Neuronal stem cell (in vitro differentiated cells): ENCODE data around the gene ARFGEF3.

Experiments used
- DNase-seq: peaks from one replicate; pipeline ENCODE4 v3.0.0-alpha.2; 2013; ENCODE audit warnings: low spot score
- H2AFZ ChIP-seq: one replicate; pipeline ENCODE4 v1.6.1; 2013; ENCODE audit warnings: mild to moderate bottlenecking, low read length, inconsistent platforms
- H2AK5ac ChIP-seq: 2 replicates; pipeline ENCODE4 v1.6.1; 2013; ENCODE audit warnings: low read depth, mild to moderate bottlenecking, inconsistent platforms, low read length, moderate library complexity, mixed read lengths
- H2BK120ac ChIP-seq: 2 replicates; pipeline ENCODE4 v1.6.1; 2013; ENCODE audit warnings: low read depth, mild to moderate bottlenecking, inconsistent platforms, low read length, moderate library complexity, mixed read lengths
- H2BK12ac ChIP-seq: one replicate; pipeline ENCODE4 v1.6.1; 2013; ENCODE audit warnings: low read length, inconsistent platforms
- H2BK15ac ChIP-seq: 2 replicates; pipeline ENCODE4 v1.6.1; 2013; ENCODE audit warnings: mild to moderate bottlenecking, low read length, inconsistent platforms, mixed read lengths
- H2BK5ac ChIP-seq: one replicate; pipeline ENCODE4 v1.6.1; 2013; ENCODE audit warnings: inconsistent platforms, mild to moderate bottlenecking, low read length, moderate library complexity
- H3K14ac ChIP-seq: one replicate; pipeline ENCODE4 v1.6.1; 2013; ENCODE audit warnings: low read length, inconsistent platforms
- H3K18ac ChIP-seq: 2 replicates; pipeline ENCODE4 v1.6.1; 2013; ENCODE audit warnings: low read length, inconsistent platforms
- H3K23ac ChIP-seq: 2 replicates; pipeline ENCODE4 v1.6.1; 2013; ENCODE audit warnings: low read depth, mild to moderate bottlenecking, mixed read lengths, low read length, inconsistent platforms; ENCODE audit not compliant: poor library complexity
- H3K27ac ChIP-seq: replicated peaks from 3 replicates; pipeline ENCODE4 v1.5.1; 2013; ENCODE audit warnings: low read length, inconsistent platforms
- H3K27me3 ChIP-seq, 3 experiments: 2 replicates each; pipeline ENCODE4 v1.6.1; 2013; ENCODE audit warnings: low read length in 3 of 3, mild to moderate bottlenecking in 2 of 3, inconsistent platforms in 1 of 3, low read depth in 1 of 3, mixed read lengths in 1 of 3, moderate library complexity in 1 of 3; ENCODE audit not compliant: control insufficient read depth in 3 of 3, insufficient read depth in 3 of 3
- H3K36me3 ChIP-seq, 2 donors: replicated peaks in 1 of 2; 2 replicates each; pipeline ENCODE4 v1.6.1; 2013; ENCODE audit warnings: low read length in 2 of 2; ENCODE audit not compliant: control insufficient read depth in 2 of 2, insufficient read depth in 2 of 2
- H3K4ac ChIP-seq: 2 replicates; pipeline ENCODE4 v1.6.1; 2013; ENCODE audit warnings: inconsistent platforms, mild to moderate bottlenecking, low read length, moderate library complexity
- H3K4me1 ChIP-seq, 2 donors: 1 replicate in 1 of 2; 2 replicates in 1 of 2; pipeline ENCODE4 v1.6.1; 2013; ENCODE audit warnings: low read length in 2 of 2, low read depth in 1 of 2; ENCODE audit not compliant: control insufficient read depth in 2 of 2, insufficient read depth in 1 of 2
- H3K4me2 ChIP-seq: one replicate; pipeline ENCODE4 v1.6.1; 2013; ENCODE audit warnings: mild to moderate bottlenecking, low read length, inconsistent platforms; ENCODE audit not compliant: insufficient read depth, poor library complexity, severe bottlenecking
- H3K4me3 ChIP-seq, 2 donors: 2 replicates each; pipeline ENCODE4 v1.5.1; 2013; ENCODE audit warnings: low read length in 2 of 2, mild to moderate bottlenecking in 2 of 2, inconsistent platforms in 1 of 2, moderate library complexity in 1 of 2
- H3K79me1 ChIP-seq: one replicate; pipeline ENCODE4 v1.6.1; 2013; ENCODE audit warnings: low read depth, mild to moderate bottlenecking, inconsistent platforms, low read length, moderate library complexity
- H3K9ac ChIP-seq: one replicate; pipeline ENCODE4 v1.6.1; 2013; ENCODE audit warnings: mild to moderate bottlenecking, low read depth, low read length, inconsistent platforms; ENCODE audit not compliant: poor library complexity
- H3K9me3 ChIP-seq, 2 donors: replicated peaks in 1 of 2; 2 replicates each; pipeline versions ENCODE3 to v1.6.1; 2013; ENCODE audit warnings: low read length in 2 of 2, mild to moderate bottlenecking in 2 of 2, inconsistent platforms in 1 of 2, low read depth in 1 of 2, mixed read lengths in 1 of 2, moderate library complexity in 1 of 2; ENCODE audit not compliant: control insufficient read depth in 2 of 2, insufficient read depth in 1 of 2
- H4K8ac ChIP-seq: one replicate; pipeline ENCODE4 v1.6.1; 2013; ENCODE audit warnings: low read depth, mild to moderate bottlenecking, inconsistent platforms, low read length, moderate library complexity
- H4K91ac ChIP-seq: one replicate; pipeline ENCODE4 v1.6.1; 2013; ENCODE audit warnings: low read length, low read depth, mild to moderate bottlenecking, inconsistent platforms; ENCODE audit not compliant: poor library complexity
- WGBS, 2 donors: extraction: QIAGEN DNeasy Blood & Tissue Kit; methylation state at CpG; one replicate each; pipeline ENCODE4 v1.1.7; 2013; ENCODE audit warnings: missing lambda C conversion rate in 2 of 2, mixed read lengths in 1 of 2; ENCODE audit not compliant: insufficient read length in 2 of 2, insufficient replicate concordance in 1 of 2; ENCODE audit errors: extremely low coverage in 2 of 2; 5-methylcytosine and 5-hydroxymethylcytosine counted together

Gene ARFGEF3

GRCh38 chr6:138119976-138120375 is 41.8 kb upstream of the ARFGEF3 start:
- H3K9ac ChIP-seq, result no peak overlapping the region
- H3K27me3 ChIP-seq, result peaks cover 0 to 4% (median 0%) of the 10 kb centered on the region in 3 experiments
- no peak overlapping the region for H2AFZ ChIP-seq
- H3K36me3 ChIP-seq, result no peaks in the 10 kb centered on the region
- no peak overlapping the region for H3K14ac ChIP-seq
- no peak overlapping the region for H4K91ac ChIP-seq
- H4K8ac ChIP-seq, result no peak overlapping the region
- no peak overlapping the region for H2AK5ac ChIP-seq
- no peaks in the 10 kb centered on the region for H3K4me1 ChIP-seq
- H3K4me2 ChIP-seq, result no peak overlapping the region
- DNase-seq, result no peak
- H2BK12ac ChIP-seq, result no peak overlapping the region
- no peaks in the 10 kb centered on the region for H3K79me1 ChIP-seq
- no peak overlapping the region for H3K18ac ChIP-seq
- no peak overlapping the region for H2BK5ac ChIP-seq
- no peaks in the 10 kb centered on the region for H3K9me3 ChIP-seq
- no peak overlapping the region for H2BK15ac ChIP-seq
- no peak overlapping the region for H3K27ac ChIP-seq
- H2BK120ac ChIP-seq, result no peak overlapping the region
- H3K4me3 ChIP-seq, result no peak overlapping the region
- no peak overlapping the region for H3K4ac ChIP-seq
- H3K23ac ChIP-seq, result no peak overlapping the region

DNA sequence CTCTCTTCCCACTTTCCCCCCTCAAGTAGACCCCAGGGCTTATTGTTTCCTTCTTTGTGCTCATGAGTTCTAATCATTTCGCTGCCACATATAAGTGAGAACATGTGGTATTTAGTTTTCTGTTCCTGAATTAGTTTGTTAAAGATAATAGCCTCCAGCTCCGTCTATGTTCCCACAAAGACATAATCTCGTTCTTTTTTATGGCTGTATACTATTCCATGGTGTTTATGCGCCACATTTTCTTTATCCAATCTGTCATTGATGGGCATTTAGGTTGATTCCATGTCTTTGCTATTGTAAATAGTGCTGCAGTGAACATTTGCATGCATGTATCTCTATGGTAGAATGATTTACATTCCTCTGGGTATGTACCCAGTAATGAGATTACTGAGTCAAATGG is 37.6 kb upstream of the ARFGEF3 start:
- Histone ChIP-seq H3K79me1 (no peaks in the 10 kb centered on the region), H2BK12ac (no peak overlapping the region), H3K9ac (no peak overlapping the region), H3K9me3 (no peaks in the 10 kb centered on the region), H3K14ac (no peak overlapping the region), H2BK5ac (no peak overlapping the region), H3K4me1 (no peaks in the 10 kb centered on the region), H4K8ac (no peak overlapping the region), H3K36me3 (no peaks in the 10 kb centered on the region), H3K18ac (no peak overlapping the region), H2BK15ac (no peak overlapping the region), H3K4me3 (no peak overlapping the region), H2BK120ac (no peak overlapping the region), H3K4ac (no peak overlapping the region), H2AK5ac (no peak overlapping the region), H3K23ac (no peak overlapping the region), H2AFZ (no peak overlapping the region), H3K27ac (no peak overlapping the region), H3K4me2 (no peak overlapping the region), H4K91ac (no peak overlapping the region), H3K27me3 (peaks cover 0 to 4% (median 0%) of the 10 kb centered on the region in 3 experiments)
- no peak for DNase-seq
- WGBS, 2 donors, result no CpG with 5 or more reads among the region's 4 CpGs

- Histone ChIP-seq H4K91ac (no peak overlapping the region), H2BK120ac (no peak overlapping the region), H3K27ac (no peak overlapping the region), H3K36me3 (no peaks in the 10 kb centered on the region), H3K27me3 (no peaks in the 10 kb centered on the region), H3K18ac (no peak overlapping the region), H2BK12ac (no peak overlapping the region), H3K14ac (no peak overlapping the region), H3K9ac (no peak overlapping the region), H2AFZ (no peak overlapping the region), H4K8ac (no peak overlapping the region), H3K79me1 (no peaks in the 10 kb centered on the region), H3K23ac (no peak overlapping the region), H2AK5ac (no peak overlapping the region), H3K4me3 (no peak overlapping the region), H3K4ac (no peak overlapping the region), H3K9me3 (no peaks in the 10 kb centered on the region), H2BK15ac (no peak overlapping the region), H3K4me2 (no peak overlapping the region), H2BK5ac (no peak overlapping the region), H3K4me1 (no peaks in the 10 kb centered on the region)
- WGBS, 2 donors, result no CpG with 5 or more reads among the region's 3 CpGs
- DNase-seq, result no peak
These were observed 33.6 kb upstream of the ARFGEF3 start for GRCh38 chr6:138128096-138128495.

DNA sequence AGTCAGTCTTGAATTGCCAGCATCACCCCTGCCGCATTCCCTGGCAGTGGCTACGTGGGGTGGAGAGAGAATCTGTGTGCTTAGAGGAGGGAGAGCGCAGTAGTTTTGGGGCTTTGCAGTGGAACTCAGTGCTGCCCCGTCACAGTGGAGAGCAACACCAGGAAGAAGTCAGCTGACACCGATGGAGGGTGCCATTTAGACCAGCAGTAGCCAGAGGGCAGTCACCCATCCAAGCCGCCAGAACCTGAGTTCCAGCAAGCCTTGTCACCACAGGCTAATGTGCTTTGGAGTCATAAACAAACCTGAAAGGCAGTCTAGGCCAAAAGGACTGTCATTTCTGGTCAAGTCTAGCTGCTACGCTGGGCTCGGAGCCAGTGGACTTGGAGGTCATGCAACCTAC is 32.5 kb upstream of the ARFGEF3 start:
- no peaks in the 10 kb centered on the region for H3K9me3 ChIP-seq
- H3K18ac ChIP-seq, result no peak overlapping the region
- no peak overlapping the region for H2BK12ac ChIP-seq
- H3K79me1 ChIP-seq, result no peaks in the 10 kb centered on the region
- no peak overlapping the region for H2AFZ ChIP-seq
- H3K27ac ChIP-seq, result no peak overlapping the region
- no peak overlapping the region for H2BK120ac ChIP-seq
- no peak overlapping the region for H3K4me2 ChIP-seq
- H3K9ac ChIP-seq, result no peak overlapping the region
- H3K4ac ChIP-seq, result no peak overlapping the region
- H3K14ac ChIP-seq, result no peak overlapping the region
- no peak overlapping the region for H2AK5ac ChIP-seq
- no peak overlapping the region for H4K8ac ChIP-seq
- H3K36me3 ChIP-seq, result no peaks in the 10 kb centered on the region
- H2BK5ac ChIP-seq, result no peak overlapping the region
- no peak overlapping the region for H2BK15ac ChIP-seq
- DNase-seq, result no peak
- WGBS, 2 donors, result no CpG with 5 or more reads among the region's 8 CpGs
- peak overlapping the region; percentile 48 for H3K23ac ChIP-seq
- H3K27me3 ChIP-seq, result no peaks in the 10 kb centered on the region
- H3K4me1 ChIP-seq, result no peaks in the 10 kb centered on the region
- no peak overlapping the region for H3K4me3 ChIP-seq
- H4K91ac ChIP-seq, result no peak overlapping the region
